Breast epithelium (tissue), 3 donors: ENCODE measurements around the gene PAM16.

Source experiments
- CTCF ChIP-seq, 3 donors: fragments of 450-650 bp; IDR thresholded peaks; one replicate each; pipeline ENCODE4 v1.5.1; 2016 to 2017; ENCODE audit warnings: antibody characterized with exemption in 3 of 3, mild to moderate bottlenecking in 3 of 3, moderate library complexity in 3 of 3
- POLR2A ChIP-seq: fragments of 450-650 bp; IDR thresholded peaks from one replicate; pipeline ENCODE4 v1.6.1; 2016; ENCODE audit warnings: antibody characterized with exemption, mild to moderate bottlenecking, moderate library complexity
- POLR2AphosphoS5 ChIP-seq, 3 donors: sonication (generic); formaldehyde crosslinking; IDR thresholded peaks; one replicate each; pipeline ENCODE4 v1.6.1; 2017; ENCODE audit warnings: antibody characterized with exemption in 3 of 3

GRCh38 chr16:4307215-4308037 lies 43.7 kb downstream of the PAM16 start:
- TF ChIP-seq CTCF (IDR thresholded peaks at IDR 0.05) (no peak), POLR2A (no peak), POLR2AphosphoS5 (IDR thresholded peaks at IDR 0.05) (peak; percentile 45 to 71 (median 68))
